ENCODE results near the gene LCN15.
A peak's percentile ranks its signal among the peaks of the same experiment; 100 is the strongest.

Gene LCN15

GRCh38 chr9:136754626-136755301 is 9.6 kb downstream of the LCN15 start:
- DNase-seq = no peak

DNA sequence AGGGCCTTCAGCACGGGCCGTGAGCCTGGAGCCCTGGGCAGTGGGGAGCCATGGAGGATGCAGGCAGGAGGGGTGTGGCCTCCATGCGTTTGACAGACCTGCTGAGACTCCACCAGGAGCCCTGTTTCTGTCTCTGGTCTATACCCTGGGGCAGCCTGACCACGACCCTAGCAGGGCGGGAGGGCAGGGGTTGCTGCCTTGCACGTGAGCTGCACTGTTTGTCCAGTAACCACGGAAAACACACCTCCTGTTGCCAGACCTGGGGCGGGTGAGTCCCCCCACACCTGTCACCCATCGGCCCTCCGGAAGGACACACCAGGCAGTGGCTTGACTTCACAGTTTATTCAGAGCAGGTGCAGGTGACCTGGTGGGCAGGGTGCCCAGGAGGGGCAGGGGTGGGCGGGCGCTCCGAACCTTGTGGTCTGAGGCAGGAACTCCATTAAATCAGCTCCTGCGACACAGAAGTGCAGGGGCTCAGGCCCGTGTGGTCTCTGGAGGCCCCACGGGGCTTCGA is 10.2 kb downstream of the LCN15 start:
- DNase-seq = peak in 1 of 2 donors; percentile 45

DNA sequence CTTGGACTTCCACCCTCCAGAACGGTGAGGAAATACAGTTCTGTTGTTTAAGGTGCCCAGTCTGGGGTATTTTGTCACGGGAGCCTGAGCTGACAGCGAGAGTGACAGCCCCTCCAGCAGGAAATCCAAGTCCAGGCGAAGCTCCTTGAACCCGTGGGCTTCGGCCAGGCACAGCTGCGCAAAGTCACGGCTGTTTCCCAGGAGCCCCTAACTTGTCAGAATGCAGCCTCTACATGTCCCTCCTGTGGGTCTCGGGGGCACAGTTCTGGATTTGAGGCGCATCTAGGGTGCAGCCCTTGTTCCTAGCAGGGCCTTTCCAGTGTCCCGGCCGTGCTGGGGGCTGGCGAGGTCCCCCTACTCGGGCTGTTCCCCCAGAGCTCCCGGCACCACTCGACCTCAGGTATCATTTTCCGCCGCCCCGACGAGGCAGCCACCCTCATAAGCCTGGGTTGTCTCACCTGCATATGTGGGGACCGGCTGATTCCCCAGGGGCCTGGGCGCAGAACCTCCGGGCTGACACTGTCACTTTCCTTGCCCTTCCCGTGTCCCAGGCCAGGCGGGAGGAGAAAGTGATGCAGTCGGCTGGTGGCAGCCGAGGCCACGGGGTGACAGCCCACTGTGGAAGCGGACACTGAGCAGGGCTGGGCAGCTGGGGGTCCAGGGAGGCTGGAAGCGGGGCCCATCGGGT is 10.8 kb downstream of the LCN15 start:
- DNase-seq = no peak

DNA sequence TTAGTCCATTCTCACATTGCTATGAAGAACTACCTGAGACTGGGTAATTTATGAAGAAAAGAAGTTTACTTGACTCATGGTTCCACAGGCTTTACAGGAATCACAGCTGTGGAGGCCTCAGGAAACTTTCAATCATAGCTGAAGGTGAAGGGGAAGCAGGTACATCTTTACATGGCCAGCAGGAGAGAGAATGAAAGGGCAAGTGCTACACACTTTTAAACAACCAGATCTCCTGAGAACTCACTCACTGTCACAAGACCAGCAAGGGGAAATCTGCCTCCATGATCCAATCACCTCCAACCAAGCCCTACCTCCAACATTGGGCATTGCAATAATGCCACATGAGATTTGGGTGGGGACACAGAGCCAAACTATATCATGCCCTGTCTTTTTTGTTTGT is 12.5 kb downstream of the LCN15 start:
- DNase-seq = no peak

DNA sequence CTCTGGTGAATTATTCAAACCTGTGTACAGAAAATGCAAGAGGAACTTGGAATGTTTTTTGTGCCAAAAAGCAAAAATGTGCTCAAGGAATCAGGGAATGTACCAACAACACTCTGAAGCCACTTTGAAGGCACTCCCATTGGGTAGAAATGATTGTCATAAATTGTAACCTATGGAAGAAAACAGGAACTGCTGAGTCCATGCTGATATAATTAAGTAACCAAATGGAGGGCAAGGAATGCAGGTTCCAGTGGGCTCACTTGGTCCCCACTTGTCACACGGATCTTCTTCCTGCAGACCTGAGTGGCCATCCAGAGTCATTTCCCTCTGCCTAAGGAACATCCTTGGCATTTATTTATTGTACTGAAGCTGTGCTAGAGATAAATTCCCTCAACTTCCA is 13.1 kb downstream of the LCN15 start:
- no peak for DNase-seq

DNA sequence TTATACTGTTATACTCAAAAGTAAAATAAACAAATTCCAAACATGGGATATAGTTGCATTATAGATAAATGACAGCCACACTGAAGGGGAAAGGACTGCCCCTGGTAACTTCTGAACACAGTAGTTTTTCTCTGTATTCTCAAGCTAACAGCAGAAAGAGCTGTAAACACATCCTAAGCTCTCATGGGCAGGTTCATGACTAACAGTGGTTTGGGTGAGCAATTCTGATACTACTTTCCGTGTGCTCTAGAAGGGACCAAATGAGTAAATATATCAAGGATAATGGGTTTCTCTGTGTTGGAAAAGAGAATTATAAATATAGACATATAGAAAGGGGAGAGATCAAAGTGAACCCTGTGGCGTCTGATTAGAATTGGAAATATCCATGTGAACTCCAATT is 13.8 kb downstream of the LCN15 start:
- DNase-seq = no peak

DNA sequence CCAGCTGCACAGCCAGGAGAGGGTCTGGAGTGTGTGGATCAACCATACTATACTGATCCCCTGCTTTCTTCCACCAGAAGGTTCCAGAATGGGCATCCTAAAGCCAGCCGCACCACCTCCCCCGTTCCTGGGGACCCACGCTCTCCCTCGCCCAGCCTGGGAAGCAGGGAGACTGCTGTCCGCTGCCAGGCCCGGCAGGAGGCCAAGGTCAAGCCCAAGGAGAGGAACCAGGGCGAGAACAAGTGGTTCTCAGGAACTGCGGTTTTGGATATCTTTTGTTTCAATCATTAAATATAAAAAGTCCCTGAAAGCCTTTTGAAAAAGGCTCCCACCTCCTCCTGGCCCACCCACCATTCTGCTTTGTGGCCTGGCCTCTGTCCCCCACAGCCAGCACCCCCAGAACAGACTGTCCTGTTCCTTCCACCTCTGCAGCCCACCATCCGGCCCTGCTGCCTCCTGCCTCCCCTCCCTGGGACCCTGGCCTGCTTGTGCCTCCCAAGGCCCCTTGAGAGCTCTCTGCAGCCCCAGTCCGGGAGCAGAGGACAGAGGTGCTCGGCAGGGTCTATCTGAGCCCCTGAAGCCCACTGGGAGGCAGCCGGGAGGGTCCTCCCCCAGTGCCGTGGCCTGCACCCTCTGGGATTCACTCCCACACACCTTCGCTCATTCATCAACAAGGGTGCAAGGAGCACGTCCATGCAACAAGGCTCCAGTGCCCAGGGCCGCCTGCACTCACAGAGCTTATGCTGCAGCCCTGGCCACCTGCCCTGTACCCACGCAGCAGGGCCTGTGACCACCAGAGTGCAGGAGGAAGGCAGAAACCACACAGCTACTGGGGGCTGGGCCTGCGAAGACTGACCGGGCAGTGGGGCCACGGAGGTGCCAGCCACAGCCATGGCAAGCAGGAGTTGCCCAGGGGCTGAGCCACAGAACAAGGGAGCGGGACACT is 15.4 kb downstream of the LCN15 start:
- DNase-seq = no peak

DNA sequence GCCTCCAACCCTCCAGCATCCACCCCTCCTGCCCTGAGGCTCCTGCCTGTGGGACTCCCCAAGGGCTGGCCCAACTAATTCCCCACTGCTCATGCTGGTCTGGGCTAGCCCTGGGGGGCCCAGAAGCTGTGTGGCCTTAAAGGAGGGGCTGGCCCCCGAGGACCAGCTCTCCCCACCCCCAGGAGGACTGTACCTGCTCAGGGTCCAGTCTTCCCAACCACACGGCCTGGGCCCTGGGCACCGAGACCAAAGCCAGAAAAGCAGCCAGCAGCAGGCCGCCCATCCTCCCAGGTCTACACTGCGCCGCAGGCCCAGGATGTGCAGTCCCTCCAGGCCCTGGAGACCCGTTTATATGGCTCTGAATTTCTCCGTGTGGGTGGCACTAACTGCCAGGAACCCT is 16.1 kb downstream of the LCN15 start, which contains the start of gene LCN6:
Gene LCN6 (minus strand): TSS at position 325 of the 400 bp plus-strand sequence. CDS start 42 bp downstream, at position 283.
- DNase-seq = no peak

DNA sequence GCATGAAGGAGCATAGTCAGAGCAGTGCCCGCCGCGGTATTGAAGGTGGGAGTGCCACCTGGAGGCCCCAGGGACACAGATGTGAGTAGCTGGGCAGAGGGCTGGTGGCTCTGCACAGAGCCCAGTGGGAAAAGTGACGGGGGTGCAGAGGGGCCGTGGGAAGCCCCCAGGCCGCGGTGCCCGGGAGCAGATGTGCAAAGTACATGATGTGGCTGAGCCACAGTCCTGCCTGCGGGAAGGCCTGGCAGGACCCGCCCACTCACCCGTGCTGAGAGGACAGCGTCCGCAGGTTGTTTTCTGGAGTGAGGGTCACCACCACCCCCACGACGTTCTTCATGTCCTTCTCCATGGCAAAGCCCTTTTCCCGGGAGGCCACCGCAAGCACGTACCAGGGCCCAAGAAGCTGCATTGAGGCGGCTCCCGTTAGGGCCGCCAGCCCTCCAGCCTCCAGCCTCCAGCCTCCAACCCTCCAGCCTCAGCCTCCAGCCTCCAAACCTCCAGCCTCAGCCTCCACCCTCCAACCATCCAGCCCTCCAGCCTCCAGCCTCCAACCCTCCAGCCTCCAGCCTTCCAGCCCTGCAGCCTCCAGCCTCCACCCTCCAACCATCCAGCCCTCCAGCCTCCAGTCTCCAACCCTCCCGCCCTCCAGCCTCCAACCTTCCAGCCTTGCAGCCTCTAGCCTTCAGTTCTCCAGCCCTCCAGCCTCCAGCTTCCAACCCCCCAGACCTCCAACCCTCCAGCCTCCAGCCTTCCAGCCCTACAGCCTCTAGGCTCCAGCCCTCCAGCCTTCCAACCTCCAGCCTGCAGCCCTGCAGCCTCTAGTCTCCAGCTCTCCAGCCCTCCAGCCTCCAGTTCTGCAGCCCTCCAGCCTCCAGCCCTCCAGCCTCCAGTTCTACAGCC is 16.9 kb downstream of the LCN15 start:
- DNase-seq = no peak

- no peak for DNase-seq
Measured at GRCh38 chr9:136746621-136747020, 17.7 kb downstream of the LCN15 start.

DNA sequence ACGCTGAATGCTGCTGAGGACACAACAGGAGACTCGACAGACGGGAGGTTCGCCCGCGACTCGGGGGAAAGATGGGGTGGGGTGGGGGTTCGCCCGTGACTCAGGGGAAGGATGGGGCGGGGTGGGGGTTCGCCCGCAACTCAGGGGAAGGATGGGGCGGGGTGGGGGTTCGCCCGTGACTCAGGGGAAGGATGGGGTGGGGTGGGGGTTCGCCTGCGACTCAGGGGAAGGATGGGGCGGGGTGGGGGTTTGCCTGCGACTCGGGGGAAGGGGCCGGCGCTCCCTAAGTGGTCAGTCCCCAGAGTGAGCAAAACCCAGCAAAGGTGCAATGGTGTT is 18.2 kb downstream of the LCN15 start:
- no peak for DNase-seq

DNA sequence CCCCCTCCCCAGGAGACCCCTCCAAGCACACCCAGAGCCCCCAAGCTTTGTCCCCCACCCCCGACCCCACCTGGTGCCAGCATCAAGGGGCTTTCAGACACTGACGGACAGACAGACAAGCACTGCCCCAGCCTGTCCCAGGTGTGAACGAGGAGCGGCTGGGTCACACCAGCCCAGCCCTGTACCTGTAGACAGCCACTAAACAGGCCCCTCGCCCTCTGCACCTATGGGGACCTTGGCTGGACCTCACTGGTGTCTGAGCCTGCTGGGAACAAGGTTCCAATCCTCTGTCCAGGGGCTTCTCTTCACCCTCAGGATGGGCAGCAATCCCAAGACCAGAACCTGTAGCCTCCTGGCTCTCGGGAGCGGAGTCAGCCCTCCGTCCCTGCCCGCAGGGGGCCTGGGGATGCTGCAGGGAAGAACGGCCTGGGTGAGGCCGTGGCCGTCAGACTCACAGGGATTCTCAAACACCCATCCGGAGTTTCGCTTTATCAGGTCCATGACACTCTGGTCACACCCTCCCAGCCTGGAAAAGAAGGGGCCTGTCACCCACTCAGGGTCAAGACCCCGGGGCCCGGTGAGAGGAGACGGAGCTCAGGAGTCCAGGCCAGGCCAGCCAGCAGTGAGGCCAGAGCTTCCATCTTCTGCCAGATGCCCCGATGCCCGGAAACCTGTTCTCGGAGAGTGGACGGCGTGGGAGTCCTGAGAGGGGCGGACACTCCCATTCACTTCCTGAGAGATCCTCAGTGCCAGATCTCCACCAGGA is 18.7 kb downstream of the LCN15 start:
- no peak for DNase-seq

- DNase-seq = no peak
Measured at GRCh38 chr9:136744773-136745172, 19.5 kb downstream of the LCN15 start.

DNA sequence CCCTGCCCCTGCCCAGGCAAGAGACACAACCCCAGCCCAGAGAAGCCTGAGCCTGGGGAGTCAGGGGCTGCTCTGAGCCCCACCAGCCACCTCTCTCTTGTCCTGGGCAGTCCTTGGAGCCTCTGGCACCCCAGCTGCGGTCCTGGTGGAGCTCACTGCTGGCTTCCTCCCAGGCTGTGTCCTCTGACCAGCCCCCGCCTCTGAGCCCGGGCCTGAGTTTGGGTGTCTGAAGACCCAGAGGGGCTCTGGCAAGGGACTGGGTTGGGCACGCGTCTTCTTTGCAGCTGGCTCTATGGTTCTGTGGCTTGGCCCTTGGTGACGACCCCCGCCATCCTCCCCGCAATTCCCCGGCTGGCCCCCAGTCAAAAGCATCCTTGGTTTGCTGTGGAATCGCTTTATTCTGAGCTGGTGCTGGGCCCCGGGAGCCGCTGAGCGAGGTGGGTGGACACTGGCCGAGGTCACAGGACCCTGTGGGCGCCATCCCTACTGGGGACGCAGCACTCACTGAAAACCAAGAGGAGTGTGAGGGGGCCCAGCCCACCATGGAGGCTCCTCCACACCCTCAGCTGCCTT is 20.6 kb downstream of the LCN15 start:
- no peak for DNase-seq

GRCh38 chr9:136742591-136743391 is 21.5 kb downstream of the LCN15 start, which contains the start of gene LCN10:
Gene LCN10 (minus strand): TSS chr9:136742940. CDS start chr9:136742903, 37 bp downstream.
- DNase-seq = no peak

- DNase-seq = no peak
Measured at GRCh38 chr9:136741883-136742571, 22.3 kb downstream of the LCN15 start.

DNA sequence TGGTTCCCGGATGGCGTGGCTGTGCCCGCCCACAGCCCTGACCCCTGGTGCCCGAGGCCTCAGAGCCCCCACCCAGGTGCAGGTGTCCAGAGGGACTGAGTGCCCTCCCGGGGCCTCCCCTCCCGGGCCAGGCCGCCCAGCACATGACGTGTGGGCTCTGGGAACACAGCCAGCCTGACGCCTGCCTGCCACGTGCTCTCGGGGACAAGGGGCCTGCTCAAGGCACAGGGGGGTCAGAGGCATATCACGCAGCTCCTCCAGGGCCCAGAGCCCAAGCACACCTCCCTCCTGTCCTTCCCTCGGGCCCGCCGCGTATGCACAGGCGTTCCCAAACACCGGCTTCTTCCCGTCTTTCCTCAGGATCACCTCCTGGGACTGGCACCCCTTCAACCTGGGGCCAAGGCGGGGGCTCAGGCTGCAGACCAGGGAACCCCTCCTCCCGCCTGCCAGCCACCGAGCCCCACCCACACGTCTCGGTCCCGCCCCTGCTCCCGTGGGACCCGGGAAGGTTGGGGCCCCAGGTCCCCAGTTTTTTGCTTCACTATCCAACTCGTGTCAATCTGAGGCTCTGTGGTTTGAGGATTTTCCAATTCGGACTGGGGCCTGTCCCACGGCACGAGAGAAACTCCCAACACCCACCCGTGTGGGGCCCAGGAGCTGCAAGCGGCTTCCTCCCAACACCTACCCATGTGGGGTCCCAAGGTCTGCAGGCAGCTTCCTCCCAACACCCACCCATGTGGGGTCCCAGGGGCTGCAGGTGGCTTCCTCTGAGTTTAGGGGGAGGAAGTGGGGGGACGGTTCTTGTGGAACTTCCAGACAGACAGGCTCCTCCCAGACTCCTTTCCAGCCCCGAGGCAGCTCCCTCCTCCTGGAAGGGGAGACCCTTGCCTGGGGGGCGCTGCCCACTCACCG is 23.1 kb downstream of the LCN15 start:
- no peak for DNase-seq

GRCh38 chr9:136740491-136740890 is 23.8 kb downstream of the LCN15 start:
- DNase-seq = no peak

All from CD4-positive, alpha-beta T cell treated with Interleukin-1 beta for 1 hour (primary cell).